A549 (cell line): ENCODE results near the gene TFEB.

ENCODE experiments used
- CBX8 ChIP-seq: fragments of 200-600 bp; sonication (generic); IDR thresholded peaks from 2 replicates; pipeline ENCODE4 v1.6.1; 2016
- CTCF ChIP-seq: fragments of >200 bp; sonication (Bioruptor Twin); formaldehyde crosslinking; IDR thresholded peaks from 3 replicates; pipeline ENCODE4 v1.5.1; 2016
- FOSL2 ChIP-seq, 2 experiments: fragments of 450-650 bp in 1 of 2; fragments of >200 bp in 1 of 2; sonication (Bioruptor Twin) in 1 of 2; formaldehyde crosslinking; IDR thresholded peaks; 2 replicates each; pipeline versions ENCODE4 v1.5.0 to v1.6.1; 2016 to 2020; ENCODE audit warnings: mild to moderate bottlenecking in 1 of 2, moderate library complexity in 1 of 2
- MAX ChIP-seq: IDR thresholded peaks from 2 replicates; pipeline ENCODE4 v1.6.1; 2012
- MAZ ChIP-seq: fragments of 150-350 bp; IDR thresholded peaks from 2 replicates; pipeline ENCODE4 v1.6.1; 2014; ENCODE audit warnings: antibody characterized with exemption, low read depth, low read length, borderline replicate concordance
- POLR2A ChIP-seq: IDR thresholded peaks from 2 replicates; pipeline ENCODE4 v1.6.1; 2012; ENCODE audit warnings: mild to moderate bottlenecking, low read length
- POLR2AphosphoS2 ChIP-seq: conservative IDR thresholded peaks from 2 replicates; pipeline ENCODE4 v1.6.1; 2012; ENCODE audit warnings: low read length, improper control_type of control experiment, inconsistent platforms
- RCOR1 ChIP-seq: fragments of 150-350 bp; IDR thresholded peaks from 2 replicates; pipeline ENCODE4 v1.6.1; 2014; ENCODE audit warnings: antibody characterized with exemption, low read length, low read depth
- USF2 ChIP-seq: fragments of 450-650 bp; IDR thresholded peaks from 2 replicates; pipeline ENCODE4 v1.6.1; 2014; ENCODE audit warnings: antibody characterized with exemption
- ZSCAN20 ChIP-seq: fragments of 250-450 bp; sonication (Bioruptor Pico); IDR thresholded peaks from 2 replicates; pipeline ENCODE4 v1.8.0; 2022; ENCODE audit warnings: mild to moderate bottlenecking, moderate library complexity

GRCh38 chr6:41674231-41675000 lies 61.0 kb downstream of the TFEB start:
- no peak for TF ChIP-seq FOSL2 (IDR thresholded peaks at IDR 0.05)
- no peak for TF ChIP-seq FOSL2 (CRISPR knock-in tag; IDR thresholded peaks at IDR 0.05)
- TF ChIP-seq RCOR1: no peak
- no peak for TF ChIP-seq POLR2A
- TF ChIP-seq CTCF: no peak
- TF ChIP-seq CBX8: no peak
- no peak for TF ChIP-seq ZSCAN20
- TF ChIP-seq MAX: no peak
- no peak for TF ChIP-seq POLR2AphosphoS2
- no peak for TF ChIP-seq USF2
- no peak for TF ChIP-seq MAZ
